ENCODE measurements around the gene LRRN3.

GRCh38 chr7:111074071-111074747 is 16.7 kb upstream of the LRRN3 start:
- TF ChIP-seq EZH2 (IDR thresholded peaks at IDR 0.05) (no peak), POLR2AphosphoS5 (IDR thresholded peaks at IDR 0.05; ENCODE audit: borderline replicate concordance, low read depth, low read length) (no peak)
